Nephron (organoid): ENCODE results near the gene ZBTB20.

ENCODE experiments used
- H3K27ac Mint-ChIP-seq, 3 experiments: 2 replicates each; pipeline ENCODE4 v1.8.0; 2020; ENCODE audit warnings: mixed read lengths in 3 of 3, mild to moderate bottlenecking in 2 of 3, moderate library complexity in 1 of 3
- H3K27me3 Mint-ChIP-seq: 2 replicates; pipeline ENCODE4 v1.8.0; 2021; ENCODE audit warnings: low read depth, mild to moderate bottlenecking, moderate library complexity, mixed read lengths
- H3K36me3 Mint-ChIP-seq: 2 replicates; pipeline ENCODE4 v1.8.0; 2020; ENCODE audit warnings: low read depth, mixed read lengths
- H3K4me1 Mint-ChIP-seq: 2 replicates; pipeline ENCODE4 v1.8.0; 2020; ENCODE audit warnings: mixed read lengths
- H3K4me3 Mint-ChIP-seq, 3 experiments: 2 replicates each; pipeline ENCODE4 v1.8.0; 2020; ENCODE audit warnings: mild to moderate bottlenecking in 3 of 3, mixed read lengths in 3 of 3, moderate library complexity in 2 of 3
- H3K9me3 Mint-ChIP-seq: 2 replicates; pipeline ENCODE4 v1.8.0; 2020; ENCODE audit warnings: mixed read lengths
- TF ChIP-seq, protein P1 (sequence below), 3 experiments: fragments of 200-600 bp; sonication (generic); IDR thresholded peaks; one replicate each; pipeline ENCODE4 v1.5.0; 2021; ENCODE audit warnings: antibody characterized with exemption in 3 of 3; ENCODE audit not compliant: unreplicated experiment in 3 of 3

Gene ZBTB20

DNA sequence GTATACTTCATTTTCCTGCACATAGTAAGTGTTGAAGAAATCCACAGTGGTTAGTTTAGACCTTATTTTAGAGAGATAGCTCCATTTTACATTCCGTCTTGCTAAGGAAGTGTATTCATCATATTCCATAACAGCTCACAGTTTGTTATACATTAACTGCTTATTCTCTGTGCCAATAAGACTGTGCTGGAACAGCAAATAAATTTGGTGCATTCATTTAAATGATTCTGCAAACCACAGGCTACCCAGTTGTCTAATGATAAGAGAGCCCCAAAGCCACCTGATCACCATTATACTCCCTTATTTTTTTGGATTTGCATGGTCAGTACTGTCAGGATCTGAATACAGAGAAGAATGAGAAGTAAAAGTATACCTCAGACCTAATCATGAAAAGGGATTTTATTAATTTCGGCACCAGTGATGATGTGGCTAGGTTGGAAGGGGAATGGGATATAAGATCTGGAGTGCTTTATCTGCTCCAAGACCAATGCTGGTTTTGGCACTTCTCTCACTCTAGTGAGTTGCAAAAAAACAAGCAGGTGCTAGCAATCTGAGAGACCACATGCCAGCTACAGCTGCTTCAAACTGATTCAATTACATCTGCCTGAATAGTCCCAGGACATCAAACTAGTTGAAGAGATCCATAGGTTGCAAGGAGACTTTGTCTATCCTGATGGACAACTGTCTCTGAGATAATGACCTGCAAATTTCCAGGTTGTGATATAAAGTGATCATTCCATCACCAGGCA, 254.8 kb downstream of the ZBTB20 start:
- H3K27me3 Mint-ChIP-seq = no peaks in the 10 kb centered on the region
- H3K9me3 Mint-ChIP-seq = no peaks in the 10 kb centered on the region
- H3K4me3 Mint-ChIP-seq = no peak overlapping the region
- TF ChIP-seq, protein P1, sequence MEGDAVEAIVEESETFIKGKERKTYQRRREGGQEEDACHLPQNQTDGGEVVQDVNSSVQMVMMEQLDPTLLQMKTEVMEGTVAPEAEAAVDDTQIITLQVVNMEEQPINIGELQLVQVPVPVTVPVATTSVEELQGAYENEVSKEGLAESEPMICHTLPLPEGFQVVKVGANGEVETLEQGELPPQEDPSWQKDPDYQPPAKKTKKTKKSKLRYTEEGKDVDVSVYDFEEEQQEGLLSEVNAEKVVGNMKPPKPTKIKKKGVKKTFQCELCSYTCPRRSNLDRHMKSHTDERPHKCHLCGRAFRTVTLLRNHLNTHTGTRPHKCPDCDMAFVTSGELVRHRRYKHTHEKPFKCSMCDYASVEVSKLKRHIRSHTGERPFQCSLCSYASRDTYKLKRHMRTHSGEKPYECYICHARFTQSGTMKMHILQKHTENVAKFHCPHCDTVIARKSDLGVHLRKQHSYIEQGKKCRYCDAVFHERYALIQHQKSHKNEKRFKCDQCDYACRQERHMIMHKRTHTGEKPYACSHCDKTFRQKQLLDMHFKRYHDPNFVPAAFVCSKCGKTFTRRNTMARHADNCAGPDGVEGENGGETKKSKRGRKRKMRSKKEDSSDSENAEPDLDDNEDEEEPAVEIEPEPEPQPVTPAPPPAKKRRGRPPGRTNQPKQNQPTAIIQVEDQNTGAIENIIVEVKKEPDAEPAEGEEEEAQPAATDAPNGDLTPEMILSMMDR (IDR thresholded peaks at IDR 0.05; ENCODE audit: unreplicated experiment in 3 of 3) = no peak
- H3K4me1 Mint-ChIP-seq = peaks cover 16% of the 10 kb centered on the region
- peaks cover 3% of the 10 kb centered on the region for H3K36me3 Mint-ChIP-seq
- H3K27ac Mint-ChIP-seq = peak overlapping the region; percentile 20 to 89 (median 73)

GRCh38 chr3:114887806-114888205, 259.3 kb downstream of the ZBTB20 start:
- TF ChIP-seq, protein P1 (IDR thresholded peaks at IDR 0.05; ENCODE audit: unreplicated experiment in 3 of 3) = no peak

GRCh38 chr3:114886905-114887304, 260.2 kb downstream of the ZBTB20 start:
- TF ChIP-seq, protein P1 (IDR thresholded peaks at IDR 0.05; ENCODE audit: unreplicated experiment in 3 of 3) = no peak
- Mint-ChIP-seq H3K36me3 (no peaks in the 10 kb centered on the region), H3K9me3 (no peaks in the 10 kb centered on the region), H3K27me3 (no peaks in the 10 kb centered on the region), H3K4me1 (peaks cover 10% of the 10 kb centered on the region), H3K27ac (peak overlapping the region; percentile 70 to 97 (median 73)), H3K4me3 (no peak overlapping the region)

More at GRCh38 chr3:114887806-114888205, 259.3 kb downstream of the ZBTB20 start:
- Mint-ChIP-seq H3K27ac (peak overlapping the region in 2 of 3 experiments; percentile 73 to 97), H3K4me1 (peaks cover 18% of the 10 kb centered on the region), H3K9me3 (no peaks in the 10 kb centered on the region), H3K36me3 (no peaks in the 10 kb centered on the region), H3K27me3 (no peaks in the 10 kb centered on the region), H3K4me3 (no peak overlapping the region)

GRCh38 chr3:114884213-114884923, 262.7 kb downstream of the ZBTB20 start:
- Mint-ChIP-seq H3K4me3 (no peak overlapping the region), H3K27me3 (no peaks in the 10 kb centered on the region), H3K36me3 (no peaks in the 10 kb centered on the region), H3K4me1 (peaks cover 5% of the 10 kb centered on the region), H3K9me3 (no peaks in the 10 kb centered on the region), H3K27ac (peak overlapping the region in 2 of 3 experiments; percentile 73 to 91)
- TF ChIP-seq, protein P1 (IDR thresholded peaks at IDR 0.05; ENCODE audit: unreplicated experiment in 3 of 3) = no peak

DNA sequence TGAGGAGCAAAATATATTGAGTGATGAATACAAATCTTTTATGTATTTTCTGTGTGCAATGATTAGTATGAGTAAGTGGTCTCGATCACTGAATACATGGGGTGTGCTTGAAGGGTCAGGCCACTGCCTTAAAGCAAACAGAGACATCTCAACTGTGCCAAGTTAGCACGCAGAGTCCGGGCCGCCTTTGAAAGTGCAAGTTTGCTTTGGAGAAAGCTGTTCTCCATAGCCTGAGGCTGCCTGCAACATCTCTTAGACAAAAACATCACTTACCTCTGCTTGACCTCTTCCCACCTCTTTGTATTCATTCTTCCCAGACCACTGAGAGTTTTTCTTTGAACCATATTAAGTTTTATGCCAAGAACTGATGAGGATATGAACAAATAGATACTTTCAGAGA, 267.0 kb downstream of the ZBTB20 start:
- Mint-ChIP-seq H3K27me3 (no peaks in the 10 kb centered on the region), H3K4me1 (no peaks in the 10 kb centered on the region), H3K27ac (no peak overlapping the region), H3K9me3 (no peaks in the 10 kb centered on the region), H3K36me3 (no peaks in the 10 kb centered on the region), H3K4me3 (no peak overlapping the region)
- TF ChIP-seq, protein P1 (IDR thresholded peaks at IDR 0.05; ENCODE audit: unreplicated experiment in 3 of 3) = no peak
